Chondrocyte (in vitro differentiated cells): ENCODE results near the gene MICALL2. TPM values are rescaled to one million over a fixed set of nuclear protein-coding genes. Genes with fewer than 3 reads are reported as not detected.

Experiments
- DNase-seq: peaks from one replicate; pipeline ENCODE4 v3.0.0; 2021; ENCODE audit warnings: mixed read lengths, low spot score
- H3K27ac Mint-ChIP-seq: one replicate; pipeline ENCODE4 v1.8.0; 2021; ENCODE audit warnings: mild to moderate bottlenecking, moderate library complexity, mixed read lengths; ENCODE audit not compliant: unreplicated experiment
- H3K27me3 Mint-ChIP-seq: 2 replicates; pipeline ENCODE4 v1.8.0; 2021; ENCODE audit warnings: low read depth, mixed read lengths
- H3K36me3 Mint-ChIP-seq: 2 replicates; pipeline ENCODE4 v1.8.0; 2021; ENCODE audit warnings: low read depth, mixed read lengths
- H3K4me1 Mint-ChIP-seq: 2 replicates; pipeline ENCODE4 v1.8.0; 2021; ENCODE audit warnings: low read depth, mild to moderate bottlenecking, mixed read lengths
- H3K4me3 Mint-ChIP-seq: one replicate; pipeline ENCODE4 v1.8.0; 2021; ENCODE audit warnings: mild to moderate bottlenecking, moderate library complexity, mixed read lengths; ENCODE audit not compliant: unreplicated experiment
- H3K9me3 Mint-ChIP-seq: 2 replicates; pipeline ENCODE4 v1.8.0; 2021; ENCODE audit warnings: low read depth, mixed read lengths
- total RNA-seq: library from RNA; stranded (reverse); gene quantifications from 3 replicates; pipeline ENCODE4 v1.2.1, GENCODE V29; 2021
- TF ChIP-seq, protein P1 (sequence below): fragments of 200-600 bp; sonication (generic); IDR thresholded peaks from 2 replicates; pipeline ENCODE4 v1.5.0; 2021; ENCODE audit warnings: antibody characterized with exemption, mild to moderate bottlenecking, moderate library complexity

The MICALL2 gene
- total RNA-seq, 1 donor from 2014 or later: 44.5 TPM

DNA sequence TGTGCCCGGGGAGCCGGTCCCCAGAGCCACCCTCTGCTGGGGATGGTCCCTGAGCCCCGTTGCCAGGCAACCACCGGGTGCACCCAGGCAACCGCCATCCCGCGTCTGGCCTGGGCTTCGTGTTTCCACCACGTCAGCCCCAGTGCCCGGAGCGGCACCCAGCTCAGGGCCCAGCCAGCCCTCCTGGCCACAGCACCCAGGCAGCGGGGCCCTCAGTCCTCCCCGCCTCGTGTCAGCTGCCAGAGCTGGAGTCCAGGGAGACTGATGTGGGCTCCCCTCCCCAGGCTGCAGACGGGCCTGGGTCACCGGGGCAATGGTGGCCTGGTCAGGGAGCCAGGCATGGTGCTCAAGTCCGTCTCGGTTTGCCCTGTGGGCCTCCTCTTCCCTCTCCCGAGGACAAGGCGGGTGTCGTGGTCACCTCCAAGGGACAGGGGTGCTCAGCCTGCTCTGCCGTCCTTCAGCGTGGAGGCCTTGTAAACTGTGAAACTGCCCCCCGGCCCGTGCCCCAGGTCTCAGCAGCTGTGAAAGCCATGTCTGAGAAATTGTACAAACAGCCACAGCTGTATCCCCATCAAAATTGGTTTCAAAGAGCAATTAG is 72.5 kb downstream of the MICALL2 start:
- TF ChIP-seq, protein P1, sequence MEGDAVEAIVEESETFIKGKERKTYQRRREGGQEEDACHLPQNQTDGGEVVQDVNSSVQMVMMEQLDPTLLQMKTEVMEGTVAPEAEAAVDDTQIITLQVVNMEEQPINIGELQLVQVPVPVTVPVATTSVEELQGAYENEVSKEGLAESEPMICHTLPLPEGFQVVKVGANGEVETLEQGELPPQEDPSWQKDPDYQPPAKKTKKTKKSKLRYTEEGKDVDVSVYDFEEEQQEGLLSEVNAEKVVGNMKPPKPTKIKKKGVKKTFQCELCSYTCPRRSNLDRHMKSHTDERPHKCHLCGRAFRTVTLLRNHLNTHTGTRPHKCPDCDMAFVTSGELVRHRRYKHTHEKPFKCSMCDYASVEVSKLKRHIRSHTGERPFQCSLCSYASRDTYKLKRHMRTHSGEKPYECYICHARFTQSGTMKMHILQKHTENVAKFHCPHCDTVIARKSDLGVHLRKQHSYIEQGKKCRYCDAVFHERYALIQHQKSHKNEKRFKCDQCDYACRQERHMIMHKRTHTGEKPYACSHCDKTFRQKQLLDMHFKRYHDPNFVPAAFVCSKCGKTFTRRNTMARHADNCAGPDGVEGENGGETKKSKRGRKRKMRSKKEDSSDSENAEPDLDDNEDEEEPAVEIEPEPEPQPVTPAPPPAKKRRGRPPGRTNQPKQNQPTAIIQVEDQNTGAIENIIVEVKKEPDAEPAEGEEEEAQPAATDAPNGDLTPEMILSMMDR: no peak
- Mint-ChIP-seq H3K36me3 (peaks cover 2% of the 10 kb centered on the region), H3K27ac (no peak overlapping the region), H3K4me3 (no peak overlapping the region), H3K9me3 (peaks cover 6% of the 10 kb centered on the region), H3K4me1 (no peaks in the 10 kb centered on the region), H3K27me3 (peaks cover 46% of the 10 kb centered on the region)
- no peak for DNase-seq

DNA sequence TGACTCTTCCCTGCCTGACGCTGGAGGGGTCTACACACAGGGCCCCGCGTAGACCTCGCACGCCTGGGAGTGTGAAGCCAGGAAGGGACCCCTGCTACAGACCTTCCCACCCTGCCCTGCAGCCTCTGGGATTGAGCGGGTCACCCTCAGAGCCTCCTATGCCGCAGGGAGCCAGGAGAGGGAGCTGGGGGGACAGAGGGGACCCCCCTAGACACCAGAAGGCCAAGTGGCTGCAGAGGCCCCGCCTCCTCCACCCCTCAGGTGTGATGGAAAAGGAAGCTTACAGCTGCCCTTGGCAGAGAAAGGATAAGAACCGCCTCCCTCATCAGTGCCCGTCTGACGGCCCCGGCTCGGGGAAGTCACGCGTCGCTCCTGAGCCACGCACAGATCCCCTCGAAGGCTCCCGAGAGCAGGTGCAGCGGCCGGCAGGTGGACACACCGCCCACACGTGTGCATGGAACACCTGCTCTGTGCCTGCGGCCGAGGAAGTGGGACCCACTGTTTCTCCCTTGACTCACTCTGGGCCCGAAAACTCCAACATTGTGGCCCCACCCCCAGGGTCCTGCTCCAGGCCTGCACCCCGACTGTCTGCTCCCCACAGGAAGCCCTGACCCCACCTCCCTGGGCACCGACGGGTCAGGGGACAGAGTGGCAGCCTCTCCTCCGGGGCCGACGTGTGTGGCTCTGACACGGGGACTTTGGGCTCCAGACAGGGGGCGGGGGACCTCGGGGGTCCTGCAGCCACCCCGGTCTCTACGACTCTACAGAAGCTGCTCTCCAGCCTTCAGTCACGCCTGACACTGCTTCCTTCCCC is 73.3 kb downstream of the MICALL2 start:
- TF ChIP-seq, protein P1: no peak
- peak; percentile 90 for DNase-seq
- no peak overlapping the region for H3K27ac Mint-ChIP-seq
- H3K4me3 Mint-ChIP-seq: no peak overlapping the region
- H3K36me3 Mint-ChIP-seq: no peaks in the 10 kb centered on the region
- peaks cover 47% of the 10 kb centered on the region for H3K27me3 Mint-ChIP-seq
- H3K4me1 Mint-ChIP-seq: no peaks in the 10 kb centered on the region
- H3K9me3 Mint-ChIP-seq: no peaks in the 10 kb centered on the region

GRCh38 chr7:1385086-1385808 is 74.0 kb downstream of the MICALL2 start:
- no peak for DNase-seq
- H3K27ac Mint-ChIP-seq: no peak overlapping the region
- no peaks in the 10 kb centered on the region for H3K4me1 Mint-ChIP-seq

More at GRCh38 chr7:1385086-1385808, 74.0 kb downstream of the MICALL2 start:
- H3K36me3 Mint-ChIP-seq: no peaks in the 10 kb centered on the region
- no peaks in the 10 kb centered on the region for H3K9me3 Mint-ChIP-seq
- H3K4me3 Mint-ChIP-seq: no peak overlapping the region
- TF ChIP-seq, protein P1: no peak
- H3K27me3 Mint-ChIP-seq: peaks cover 44% of the 10 kb centered on the region

Other genes starting within 250 kb of the MICALL2 start
- not detected in 3 replicates for gene UNCX, start 226.6 kb downstream of the MICALL2 start, total RNA-seq
- 74.8 to 94.4 TPM (median 80.4 TPM) in 3 replicates for gene INTS1, start 44.9 kb upstream of the MICALL2 start, total RNA-seq
- 21.4 to 36.1 TPM (median 35.9 TPM) in 3 replicates for gene MAFK, start 71.2 kb upstream of the MICALL2 start, total RNA-seq
- gene TMEM184A, start 96.7 kb upstream of the MICALL2 start, total RNA-seq: 0.07 to 0.22 TPM (median 0.15 TPM) in 3 replicates
- gene PSMG3, start 110.6 kb upstream of the MICALL2 start, total RNA-seq: 29.9 to 31.9 TPM (median 31.7 TPM) in 3 replicates
- gene ELFN1, start 210.8 kb upstream of the MICALL2 start, total RNA-seq: 0.65 to 0.72 TPM (median 0.68 TPM) in 3 replicates